Aorta (tissue), 5 donors: ENCODE data around the gene DDHD1. TPM values are rescaled to one million over a fixed set of nuclear protein-coding genes. Genes with fewer than 3 reads are reported as not detected.
"Not testable (repeated sequence)": the region's sequence is repeated elsewhere in the genome, so short reads cannot be mapped to it uniquely, and the experiment has no call there.

Experiments
- ATAC-seq: fragments of 200-7000 bp; cut with Tn5 transposase; one replicate; pipeline ENCODE4 v1.9.1; 2022; ENCODE audit warnings: moderate library complexity; ENCODE audit not compliant: low FRiP score
- DNase-seq, 2 donors: peaks; one replicate each; pipeline ENCODE4 v3.0.0-alpha.2; 2020
- H3K27ac ChIP-seq, 2 donors: one replicate each; pipeline ENCODE4 v1.5.1; 2013; ENCODE audit warnings: low read length in 2 of 2, mild to moderate bottlenecking in 2 of 2, moderate library complexity in 2 of 2, control low read depth in 1 of 2, inconsistent platforms in 1 of 2, low read depth in 1 of 2
- H3K27me3 ChIP-seq, 2 donors: one replicate each; pipeline ENCODE4 v1.6.1; 2013; ENCODE audit warnings: control low read depth in 1 of 2, low read length in 1 of 2, mild to moderate bottlenecking in 1 of 2, moderate library complexity in 1 of 2; ENCODE audit not compliant: insufficient read depth in 2 of 2, control insufficient read depth in 1 of 2
- H3K36me3 ChIP-seq, 2 donors: one replicate each; pipeline ENCODE4 v1.6.1; 2013; ENCODE audit warnings: control low read depth in 1 of 2, low read length in 1 of 2, mild to moderate bottlenecking in 1 of 2; ENCODE audit not compliant: insufficient read depth in 2 of 2, control insufficient read depth in 1 of 2
- H3K4me1 ChIP-seq, 2 donors: one replicate each; pipeline ENCODE4 v1.6.1; 2013; ENCODE audit warnings: low read length in 2 of 2, control low read depth in 1 of 2, mild to moderate bottlenecking in 1 of 2, moderate library complexity in 1 of 2; ENCODE audit not compliant: insufficient read depth in 2 of 2, control insufficient read depth in 1 of 2
- H3K4me3 ChIP-seq, 2 donors: one replicate each; pipeline ENCODE4 v1.5.1; 2013; ENCODE audit warnings: low read length in 2 of 2, control low read depth in 1 of 2, mild to moderate bottlenecking in 1 of 2
- H3K9me3 ChIP-seq: one replicate; pipeline ENCODE4 v1.6.1; 2013; ENCODE audit warnings: mild to moderate bottlenecking, low read length; ENCODE audit not compliant: control insufficient read depth
- WGBS, 2 donors: extraction: QIAGEN DNeasy Blood & Tissue Kit; methylation state at CpG; one replicate each; pipeline ENCODE4 v1.1.7; 2013; 5-methylcytosine and 5-hydroxymethylcytosine counted together
- intact Hi-C, 2 donors: fragments of 100-400 bp; cut with DNase I; formaldehyde crosslinking; loops; one replicate each; pipeline versions ENCODE4 v1.14.2 to v1.15.0; 2022
- polyA plus RNA-seq, 2 donors: library from polyadenylated mRNA; stranded (reverse); fragments of 200-250 nt; gene quantifications; one replicate each; pipeline ENCODE4 v1.2.3, GENCODE V29; 2013
- total RNA-seq, 2 donors: library from RNA; stranded (reverse); fragmentation: NEBNext Ultra II Directional; extraction: Animal tissue kit (Norgen Biotek cat#: 25700); gene quantifications; one replicate each; pipeline ENCODE4 v1.2.1, GENCODE V29; 2021
- donor health status: healthy with polysubstance abuse.
- donor health status: Bipolar disorder and iron deficiency.
- donor health status: DM: no; HTN: no; CAD: no.
- donor health status: DM: no; HTN: no; CAD: no.
- donor health status: DM: yes; HTN: yes; CAD: no.

Gene DDHD1
- total and polyA plus RNA-seq, 4 donors = 1.1 to 29.8 (median 13.5) TPM

GRCh38 chr14:53147208-53147607 is 5.9 kb downstream of the DDHD1 start:
- no peak overlapping the region for H3K4me3 ChIP-seq
- peaks cover 0 to 2% of the 10 kb centered on the region in 2 donors for H3K4me1 ChIP-seq
- H3K27ac ChIP-seq = no peak overlapping the region
- intact Hi-C loops = no loop called here
- H3K36me3 ChIP-seq = no peaks in the 10 kb centered on the region
- no peaks in the 10 kb centered on the region for H3K27me3 ChIP-seq
- 87 to 94% methylated on average over 2 of the region's 2 CpGs for WGBS, 2 donors
- DNase-seq (no peak), ATAC-seq (no peak)
- peaks cover 2% of the 10 kb centered on the region for H3K9me3 ChIP-seq

- WGBS, 2 donors = 64 to 86% methylated on average over 3 of the region's 3 CpGs
- peaks cover 2% of the 10 kb centered on the region for H3K9me3 ChIP-seq
- H3K36me3 ChIP-seq = no peaks in the 10 kb centered on the region
- H3K27ac ChIP-seq = no peak overlapping the region
- no peak overlapping the region for H3K4me3 ChIP-seq
- no peaks in the 10 kb centered on the region for H3K27me3 ChIP-seq
- no peak for DNase-seq
- intact Hi-C loops = no loop called here
- ATAC-seq = no peak
- H3K4me1 ChIP-seq = peaks cover 0 to 2% of the 10 kb centered on the region in 2 donors
Observed at GRCh38 chr14:53146739-53147138, 6.4 kb downstream of the DDHD1 start.

GRCh38 chr14:53144244-53144643 is 8.9 kb downstream of the DDHD1 start:
- DNase-seq (no peak), ATAC-seq (no peak)
- H3K27me3 ChIP-seq = no peaks in the 10 kb centered on the region
- intact Hi-C loops = no loop called here
- H3K9me3 ChIP-seq = peaks cover 4% of the 10 kb centered on the region
- 56 to 67% methylated on average over 1 of the region's 1 CpG for WGBS, 2 donors
- H3K27ac ChIP-seq = no peak overlapping the region
- H3K4me3 ChIP-seq = no peak overlapping the region
- H3K36me3 ChIP-seq = peaks cover 0 to 1% of the 10 kb centered on the region in 2 donors
- peaks cover 0 to 2% of the 10 kb centered on the region in 2 donors for H3K4me1 ChIP-seq

GRCh38 chr14:53140585-53140984 is 12.5 kb downstream of the DDHD1 start:
- Histone ChIP-seq H3K4me3 (no peak overlapping the region), H3K27me3 (no peaks in the 10 kb centered on the region), H3K4me1 (no peaks in the 10 kb centered on the region), H3K27ac (no peak overlapping the region), H3K36me3 (peaks cover 0 to 4% of the 10 kb centered on the region in 2 donors), H3K9me3 (peaks cover 4% of the 10 kb centered on the region)
- DNase-seq (no peak), ATAC-seq (no peak)
- intact Hi-C loops = no loop called here

GRCh38 chr14:53137568-53138203 is 15.4 kb downstream of the DDHD1 start:
- no peaks in the 10 kb centered on the region for H3K4me1 ChIP-seq
- ATAC-seq (no peak), DNase-seq (no peak)
- peaks cover 0 to 4% of the 10 kb centered on the region in 2 donors for H3K36me3 ChIP-seq
- no peak overlapping the region for H3K4me3 ChIP-seq
- intact Hi-C loops = no loop called here
- H3K9me3 ChIP-seq = peaks cover 3% of the 10 kb centered on the region
- WGBS, 2 donors = 84 to 93% methylated on average over 4 of the region's 4 CpGs
- H3K27me3 ChIP-seq = no peaks in the 10 kb centered on the region
- no peak overlapping the region for H3K27ac ChIP-seq

- H3K4me1 ChIP-seq, H3K36me3 ChIP-seq, H3K27me3 ChIP-seq, ATAC-seq, intact Hi-C loops, H3K4me3 ChIP-seq, H3K9me3 ChIP-seq, DNase-seq, H3K27ac ChIP-seq: not testable (repeated sequence)
- 85 to 86% methylated on average over 10 of the region's 10 CpGs for WGBS, 2 donors
Observed at GRCh38 chr14:53130491-53130890, 22.6 kb downstream of the DDHD1 start.

GRCh38 chr14:53128303-53129028 is 24.7 kb downstream of the DDHD1 start:
- no peaks in the 10 kb centered on the region for H3K4me1 ChIP-seq
- no peak overlapping the region for H3K27ac ChIP-seq
- intact Hi-C loops = no loop called here
- DNase-seq (no peak), ATAC-seq (no peak)
- no peaks in the 10 kb centered on the region for H3K9me3 ChIP-seq
- no peak overlapping the region for H3K4me3 ChIP-seq
- 90 to 99% methylated on average over 2 of the region's 2 CpGs for WGBS, 2 donors
- H3K27me3 ChIP-seq = no peaks in the 10 kb centered on the region
- no peaks in the 10 kb centered on the region for H3K36me3 ChIP-seq

- no peak for ATAC-seq
- 93 to 95% methylated on average over 7 of the region's 7 CpGs for WGBS, 2 donors
Observed at GRCh38 chr14:53127832-53128231, 25.3 kb downstream of the DDHD1 start.

GRCh38 chr14:53127151-53127550 is 26.0 kb downstream of the DDHD1 start:
- H3K4me3 ChIP-seq = no peak overlapping the region
- no peak for ATAC-seq
- WGBS, 2 donors = 21 to 38% methylated on average over 1 of the region's 1 CpG

More at GRCh38 chr14:53127832-53128231, 25.3 kb downstream of the DDHD1 start:
- Histone ChIP-seq H3K4me1 (no peaks in the 10 kb centered on the region), H3K4me3 (no peak overlapping the region), H3K27me3 (no peaks in the 10 kb centered on the region), H3K27ac (no peak overlapping the region), H3K36me3 (no peaks in the 10 kb centered on the region), H3K9me3 (no peaks in the 10 kb centered on the region)
- no peak for DNase-seq
- intact Hi-C loops = no loop called here

More at GRCh38 chr14:53127151-53127550, 26.0 kb downstream of the DDHD1 start:
- H3K36me3 ChIP-seq = no peaks in the 10 kb centered on the region
- intact Hi-C loops = no loop called here
- no peaks in the 10 kb centered on the region for H3K27me3 ChIP-seq
- no peaks in the 10 kb centered on the region for H3K9me3 ChIP-seq
- H3K27ac ChIP-seq = no peak overlapping the region
- no peak for DNase-seq
- H3K4me1 ChIP-seq = no peaks in the 10 kb centered on the region
